IPS DF 19.7 (cell line): ENCODE measurements around the gene RBM5.
"Not testable (repeated sequence)": the region's sequence is repeated elsewhere in the genome, so short reads cannot be mapped to it uniquely, and the experiment has no call there.

ENCODE experiments used
- DNase-seq: peaks from one replicate; pipeline ENCODE4 v3.0.0-alpha.2; 2013; ENCODE audit warnings: low read depth, low spot score

The RBM5 gene

DNA sequence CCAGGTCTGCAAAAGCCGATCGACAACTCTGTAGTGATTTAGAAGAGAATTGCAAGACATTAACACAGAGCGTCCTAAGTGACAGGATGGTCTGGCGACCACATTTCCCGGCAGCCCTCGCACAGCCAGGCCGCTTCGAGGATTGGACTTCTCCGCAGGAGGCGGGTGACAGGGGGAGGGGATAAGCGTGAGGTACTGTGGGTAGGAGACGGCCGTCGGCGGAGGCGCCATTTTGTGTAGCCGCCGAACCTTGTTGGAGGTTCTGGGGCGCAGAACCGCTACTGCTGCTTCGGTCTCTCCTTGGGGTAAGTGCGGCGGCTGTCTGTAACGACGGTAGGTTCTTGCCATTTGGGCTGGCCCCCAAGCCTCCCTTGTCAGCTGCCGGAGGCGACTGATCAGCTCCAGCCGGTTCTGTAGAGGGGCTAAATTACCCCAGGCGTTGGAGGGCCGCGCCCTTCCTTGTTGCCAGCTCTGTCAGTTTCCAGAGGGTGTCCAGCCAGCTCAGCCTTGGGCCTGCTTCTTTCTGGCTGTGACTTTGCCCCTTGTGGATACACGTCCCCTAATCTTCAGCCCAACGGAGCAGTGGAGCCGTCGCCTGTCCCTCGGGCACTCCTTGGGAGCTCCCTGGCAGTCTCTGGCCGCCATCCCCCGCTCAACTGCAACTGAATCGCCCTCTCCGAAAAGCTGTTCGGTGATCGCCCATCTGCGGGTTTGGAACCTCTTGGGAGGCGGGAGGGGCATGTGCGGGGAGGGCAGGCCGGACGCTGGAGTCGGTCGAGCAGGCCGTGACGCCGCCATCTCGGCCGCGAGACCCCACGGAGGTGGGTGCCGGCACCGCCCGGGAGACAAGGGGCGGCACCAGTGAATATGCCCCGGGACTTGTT, at the start of gene RBM5:
TSS of gene RBM5 (plus strand) at position 195 of the 884 bp plus-strand sequence. CDS start 1,516 bp downstream, outside the sequence.
- DNase-seq: peak; percentile 72

GRCh38 chr3:50044976-50045375, 43.7 kb upstream of the RBM5 start:
- DNase-seq: no peak

DNA sequence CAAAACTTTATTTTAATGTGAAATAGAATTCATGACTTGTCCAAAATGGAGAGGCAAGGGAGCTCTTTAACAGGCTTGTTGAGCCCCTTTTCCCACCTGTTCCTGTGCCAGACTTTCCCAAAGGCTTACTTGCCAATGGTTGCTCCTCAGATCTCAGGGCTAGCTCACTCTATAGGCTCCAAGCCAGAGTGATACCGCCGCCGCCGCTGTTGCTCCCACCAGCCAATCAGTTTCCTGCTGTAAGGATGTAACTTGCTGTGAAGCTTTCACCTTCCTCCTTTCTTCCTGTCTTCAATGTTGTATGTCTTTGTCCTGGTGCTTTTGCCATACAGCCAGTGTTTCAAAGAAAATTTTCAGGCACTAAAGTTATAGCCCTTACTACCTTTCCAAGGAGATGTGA, 41.3 kb upstream of the RBM5 start:
- DNase-seq: no peak

GRCh38 chr3:50050361-50050760, 38.4 kb upstream of the RBM5 start:
- DNase-seq: no peak

DNA sequence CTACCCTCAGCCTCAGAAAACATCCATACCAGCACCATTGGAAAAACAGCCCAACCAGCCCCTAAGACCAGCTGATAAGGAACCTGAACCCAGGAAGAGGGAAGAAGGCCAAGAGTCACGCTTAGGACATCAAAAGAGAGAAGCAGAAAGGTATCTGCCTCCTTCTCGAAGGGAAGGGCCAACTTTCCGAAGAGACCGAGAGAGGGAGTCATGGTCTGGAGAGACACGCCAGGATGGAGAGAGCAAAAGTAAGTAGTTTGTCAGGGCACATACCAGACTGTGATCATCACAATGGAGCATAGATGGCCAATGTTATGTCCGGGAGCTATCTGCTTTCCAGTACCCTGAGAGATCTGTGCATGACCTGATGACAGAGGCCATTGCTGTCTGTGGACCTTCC, 31.0 kb upstream of the RBM5 start:
- no peak for DNase-seq

DNA sequence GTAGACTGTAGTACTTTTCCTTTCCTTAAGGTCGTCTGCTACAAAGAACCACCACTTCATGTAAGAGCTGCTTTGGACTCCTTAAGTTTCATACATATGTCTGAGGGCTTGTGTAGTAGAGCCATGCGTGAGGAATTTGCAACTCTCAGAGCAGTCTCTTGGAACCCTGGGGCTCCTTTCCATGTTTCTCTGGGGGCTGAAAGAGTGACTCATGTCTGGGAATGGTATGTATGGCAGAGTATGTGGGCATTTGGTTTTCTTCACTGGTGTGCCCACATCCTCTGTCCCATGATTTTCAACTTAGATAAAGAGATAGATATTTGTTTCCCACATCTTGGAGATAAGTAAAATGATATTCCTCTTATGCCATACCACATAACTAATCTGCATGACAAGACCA, 20.6 kb upstream of the RBM5 start:
- DNase-seq: no peak

DNA sequence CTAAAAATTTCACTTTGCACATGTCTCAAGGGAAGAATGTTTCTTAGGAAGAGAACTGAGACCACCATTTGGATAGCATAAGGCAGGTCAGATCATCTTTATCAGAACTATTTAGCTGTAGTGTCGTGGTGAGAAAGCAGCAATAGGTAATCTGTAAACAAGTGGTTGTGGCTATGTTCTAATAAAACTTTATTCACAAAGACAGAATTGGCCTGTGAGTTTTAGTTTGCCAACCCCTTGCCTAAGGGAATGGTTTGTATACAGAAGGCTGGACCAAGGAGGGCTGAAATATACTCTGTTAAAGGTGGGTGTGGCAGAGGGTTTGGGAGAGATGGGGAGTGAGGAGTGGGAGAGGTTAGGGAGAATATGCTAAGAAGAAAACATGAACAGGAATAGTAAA, 10.6 kb upstream of the RBM5 start:
- DNase-seq: no peak

- DNase-seq: no peak
Measured at GRCh38 chr3:50078622-50079021, 10.1 kb upstream of the RBM5 start.

DNA sequence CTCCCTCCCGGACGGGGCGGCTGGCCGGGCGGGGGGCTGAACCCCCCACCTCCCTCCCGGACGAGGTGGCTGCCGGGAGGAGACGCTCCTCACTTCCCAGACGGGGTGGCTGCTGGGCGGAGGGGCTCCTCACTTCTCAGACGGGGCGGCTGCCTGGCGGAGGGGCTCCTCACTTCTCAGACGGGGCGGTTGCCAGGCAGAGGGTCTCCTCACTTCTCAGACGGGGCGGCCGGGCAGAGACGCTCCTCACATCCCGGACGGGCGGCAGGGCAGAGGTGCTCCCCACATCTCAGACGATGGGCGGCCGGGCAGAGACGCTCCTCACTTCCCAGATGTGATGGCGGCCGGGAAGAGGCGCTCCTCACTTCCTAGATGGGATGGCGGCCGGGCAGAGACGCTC, 3.8 kb upstream of the RBM5 start:
- not testable (repeated sequence) for DNase-seq

DNA sequence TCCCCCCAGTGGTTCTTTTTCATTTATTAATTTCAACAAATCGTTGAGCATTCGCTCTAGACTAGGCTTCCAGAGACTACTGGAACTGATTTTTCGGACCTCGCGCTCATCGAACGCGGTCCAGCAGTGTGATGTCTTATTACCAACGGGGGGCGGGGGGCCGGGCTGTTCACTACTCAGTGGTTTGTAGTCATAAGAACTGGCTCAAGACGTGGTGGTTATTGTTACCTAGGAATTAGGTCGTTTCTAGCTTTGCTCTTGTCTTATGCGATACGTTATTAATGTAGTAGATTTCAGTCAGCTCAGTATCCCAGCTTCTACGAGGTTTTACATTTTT, 858 bp downstream of the RBM5 start:
- DNase-seq: no peak

DNA sequence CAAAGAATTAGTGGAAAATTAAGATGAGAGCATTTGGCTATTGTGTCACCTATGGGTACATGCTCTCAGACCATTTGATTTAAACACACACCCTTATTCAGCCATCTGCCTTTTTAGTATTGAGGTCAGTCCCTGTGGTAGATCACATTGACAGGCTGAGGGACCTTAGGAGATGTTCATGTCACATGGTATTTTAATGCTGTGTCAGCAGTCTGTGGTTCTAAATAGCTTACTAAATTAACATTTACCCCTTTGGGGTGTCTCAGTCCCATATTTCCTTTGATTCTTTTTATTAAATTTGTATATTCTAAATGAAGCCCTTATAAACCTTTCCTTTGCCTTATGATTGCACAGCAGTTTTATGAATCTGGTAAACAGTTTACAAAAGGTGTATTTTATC, 2.3 kb downstream of the RBM5 start:
- DNase-seq: no peak

DNA sequence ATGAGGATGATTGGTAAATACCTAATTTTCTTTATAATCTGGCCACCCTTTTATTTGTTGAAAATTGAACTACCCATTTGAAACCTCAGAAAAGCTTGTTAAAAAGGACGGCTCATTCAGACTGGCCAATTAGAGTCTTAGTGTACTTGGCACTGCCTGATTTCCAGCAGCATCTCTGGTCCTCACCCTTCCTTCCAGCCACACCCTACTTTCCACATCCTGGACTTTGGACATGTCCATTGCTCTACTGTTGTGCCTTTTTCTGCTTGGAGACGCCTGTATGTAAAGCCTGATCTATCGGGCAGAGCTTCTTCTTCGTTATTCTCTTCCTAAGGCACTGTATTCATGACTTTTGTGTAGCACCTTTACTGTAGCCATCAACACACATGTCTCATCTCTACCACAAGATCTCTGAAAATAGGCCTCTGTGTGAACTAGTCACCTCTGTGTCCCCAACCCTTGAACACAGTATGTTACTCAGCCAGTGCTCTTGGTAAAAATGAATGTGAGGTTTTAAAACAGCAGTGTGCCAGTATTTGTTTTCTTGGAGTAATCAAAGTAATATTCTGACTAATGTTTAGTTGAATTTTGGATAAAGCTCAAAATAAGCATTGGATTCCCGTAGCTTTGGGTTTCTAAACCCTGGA, 6.8 kb downstream of the RBM5 start:
- no peak for DNase-seq

DNA sequence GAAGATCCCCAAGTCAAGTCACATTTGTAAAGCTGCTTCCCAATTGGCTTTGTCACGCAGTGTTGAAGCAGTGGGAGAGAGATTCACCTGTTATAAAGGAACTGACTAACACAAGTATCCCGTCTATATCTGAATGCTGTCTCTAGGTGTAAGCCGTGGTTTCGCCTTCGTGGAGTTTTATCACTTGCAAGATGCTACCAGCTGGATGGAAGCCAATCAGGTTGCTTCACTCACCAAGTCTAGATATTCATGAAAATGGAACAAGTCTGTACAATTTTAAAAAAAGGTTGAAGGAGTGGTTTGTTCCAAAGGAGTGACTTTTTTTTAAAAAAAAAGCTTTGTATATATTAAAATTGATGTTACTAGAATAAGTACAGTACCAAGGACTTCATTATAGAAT, 11.7 kb downstream of the RBM5 start:
- no peak for DNase-seq

DNA sequence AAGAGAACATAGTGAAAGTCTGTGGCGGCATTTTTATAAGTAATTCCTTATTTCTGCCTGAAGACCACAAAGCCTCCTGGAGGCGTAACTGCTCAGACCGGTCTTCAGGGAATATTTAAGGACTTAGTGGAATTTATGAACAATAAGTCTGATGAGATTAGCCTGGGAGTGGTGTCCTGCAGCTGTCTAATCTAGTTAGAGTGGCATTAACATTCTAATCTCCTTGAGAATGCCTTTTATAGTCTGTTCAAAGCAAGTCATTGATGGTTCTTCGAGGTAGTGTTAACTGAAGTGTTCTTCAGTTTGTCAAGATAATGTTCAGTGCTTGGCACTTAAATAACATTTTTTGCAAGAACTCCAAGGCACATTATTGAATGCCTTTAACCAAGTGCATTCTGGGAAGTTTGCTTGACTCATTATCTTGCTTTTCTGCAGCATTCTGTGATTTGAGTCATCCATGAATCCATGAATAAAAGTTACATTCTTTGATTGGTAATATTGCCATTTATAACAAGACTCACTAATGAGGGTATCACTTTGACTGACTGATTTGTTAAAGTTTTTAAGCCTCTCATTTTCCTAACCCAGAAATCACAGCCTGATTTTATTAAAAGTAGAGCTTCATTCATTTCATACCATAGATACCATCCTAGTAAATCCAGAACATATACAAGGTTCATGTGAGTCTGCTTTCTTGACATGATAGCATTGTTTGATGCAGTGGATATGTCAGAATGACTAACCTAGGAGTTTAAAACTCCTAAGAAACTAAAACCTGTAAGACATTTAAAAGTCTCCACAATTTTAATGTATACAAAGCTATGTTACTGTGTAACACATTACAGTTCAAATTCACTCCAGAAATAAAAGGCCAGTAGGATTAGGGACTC, 12.5 kb downstream of the RBM5 start:
- no peak for DNase-seq

- DNase-seq: no peak
Measured at GRCh38 chr3:50102558-50102957, 13.8 kb downstream of the RBM5 start.

DNA sequence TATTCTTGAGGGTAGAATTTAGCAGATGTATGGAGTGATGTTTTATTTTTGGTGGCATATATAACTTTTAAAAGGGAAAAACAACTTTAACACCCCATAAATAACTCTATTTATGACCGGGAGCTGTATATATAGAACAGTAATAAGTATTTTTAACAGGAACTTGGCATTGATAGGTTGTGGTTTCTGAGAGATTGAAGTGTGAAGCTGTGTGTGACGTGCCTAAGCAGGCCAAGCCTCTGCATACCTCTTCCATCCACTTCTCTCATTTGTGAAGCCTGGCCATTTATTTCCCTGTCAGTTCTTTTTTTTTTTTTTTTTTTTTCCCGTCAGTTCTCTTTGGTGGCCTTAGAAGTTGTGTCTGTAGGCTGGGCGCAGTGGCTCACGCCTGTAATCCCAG, 23.0 kb downstream of the RBM5 start:
- no peak for DNase-seq

- no peak for DNase-seq
Measured at GRCh38 chr3:50112462-50112861, 23.7 kb downstream of the RBM5 start.

GRCh38 chr3:50117120-50117519, 28.4 kb downstream of the RBM5 start:
- DNase-seq: no peak

DNA sequence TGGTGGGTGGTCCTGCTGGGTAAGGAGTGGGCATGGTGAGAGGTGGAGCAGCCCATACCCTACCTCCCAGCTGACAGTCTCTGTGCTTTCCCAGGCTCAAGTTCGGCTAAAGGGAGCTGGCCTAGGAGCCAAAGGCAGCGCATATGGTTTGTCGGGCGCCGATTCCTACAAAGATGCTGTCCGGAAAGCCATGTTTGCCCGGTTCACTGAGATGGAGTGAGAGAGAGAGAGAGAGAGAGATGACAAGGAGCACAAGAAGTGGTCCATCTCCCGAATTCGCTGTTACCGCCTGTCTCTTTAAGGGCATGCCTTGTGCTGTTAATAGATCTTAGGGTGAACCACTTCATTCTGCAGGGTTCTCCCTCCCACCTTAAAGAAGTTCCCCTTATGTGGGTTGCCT, 29.5 kb downstream of the RBM5 start:
- DNase-seq: no peak

DNA sequence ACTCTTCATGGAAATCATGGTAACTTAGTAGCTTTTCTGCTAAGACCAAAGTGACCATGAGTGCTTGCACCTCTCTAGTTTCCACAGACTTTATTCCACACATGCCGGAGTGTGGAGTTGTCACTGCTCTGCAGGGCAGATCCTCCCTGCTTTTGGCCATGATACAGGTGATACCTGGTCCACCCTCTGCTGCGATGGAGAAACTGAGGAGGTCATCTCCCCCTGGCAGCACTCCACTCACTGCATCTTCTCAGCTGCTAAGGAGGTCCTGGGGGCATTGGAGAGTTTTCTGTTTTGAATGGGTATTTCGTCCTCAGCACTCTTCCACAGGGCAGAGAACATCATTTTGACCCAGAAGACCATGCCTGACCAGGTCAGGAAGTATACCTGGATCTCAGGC, 31.1 kb downstream of the RBM5 start:
- no peak for DNase-seq

GRCh38 chr3:50120364-50121071, 31.8 kb downstream of the RBM5 start:
- DNase-seq: no peak
